Neural cell (in vitro differentiated cells): ENCODE results near the gene APBB1IP. TPM values are rescaled to one million over a fixed set of nuclear protein-coding genes. Genes with fewer than 3 reads are reported as not detected.
"Not testable (repeated sequence)": the region's sequence is repeated elsewhere in the genome, so short reads cannot be mapped to it uniquely, and the experiment has no call there.

Experiments
- H2AFZ ChIP-seq: fragments of 200-600, 300-800 bp; sonication (generic), shearing (Covaris generic); 2 replicates; pipeline ENCODE4 v1.6.0; 2014; ENCODE audit warnings: low read depth, mild to moderate bottlenecking, antibody characterized with exemption, low read length, moderate library complexity
- H3F3A ChIP-seq: fragments of 200-600 bp; shearing (Covaris generic); 2 replicates; pipeline ENCODE4 v1.6.1; 2016; ENCODE audit warnings: mild to moderate bottlenecking, moderate library complexity, mixed read lengths, antibody characterized with exemption, low read length; ENCODE audit not compliant: insufficient read depth, poor library complexity, severe bottlenecking
- H3K27ac ChIP-seq: fragments of 200-600, 300-800 bp; sonication (generic), shearing (Covaris generic); 2 replicates; pipeline ENCODE4 v1.5.1; 2014; ENCODE audit warnings: mild to moderate bottlenecking, low read length, moderate library complexity
- H3K27me3 ChIP-seq: fragments of 300-800, 200-600 bp; sonication (generic), shearing (Covaris generic); 2 replicates; pipeline ENCODE4 v1.6.0; 2014; ENCODE audit warnings: mild to moderate bottlenecking, low read depth, low read length, moderate library complexity; ENCODE audit not compliant: insufficient read depth
- H3K36me3 ChIP-seq: fragments of 300-800, 200-600 bp; sonication (generic), shearing (Covaris generic); 2 replicates; pipeline ENCODE4 v1.5.1; 2014; ENCODE audit warnings: mild to moderate bottlenecking, antibody characterized with exemption, low read length, moderate library complexity; ENCODE audit not compliant: insufficient read depth
- H3K4me2 ChIP-seq: fragments of 300-800, 200-600 bp; sonication (generic), shearing (Covaris generic); 2 replicates; pipeline ENCODE4 v1.6.0; 2014; ENCODE audit warnings: mild to moderate bottlenecking, low read length
- H3K4me3 ChIP-seq: fragments of 300-800, 200-600 bp; sonication (generic), shearing (Covaris generic); 2 replicates; pipeline ENCODE4 v1.5.1; 2014; ENCODE audit warnings: mild to moderate bottlenecking, low read length, moderate library complexity
- H3K79me2 ChIP-seq: fragments of 200-600 bp; shearing (Covaris generic); replicated peaks from 2 replicates; pipeline ENCODE4 v1.6.0; 2014; ENCODE audit warnings: mild to moderate bottlenecking, low read length, moderate library complexity; ENCODE audit not compliant: insufficient read depth
- H3K9ac ChIP-seq: fragments of 300-800, 200-600 bp; sonication (generic), shearing (Covaris generic); 2 replicates; pipeline ENCODE4 v1.6.1; 2016; ENCODE audit warnings: mild to moderate bottlenecking, low read length, mixed read lengths
- H3K9me2 ChIP-seq: fragments of 200-600 bp; shearing (Covaris generic); 2 replicates; pipeline ENCODE4 v1.6.1; 2016; ENCODE audit warnings: mild to moderate bottlenecking, low read length, mixed read lengths; ENCODE audit not compliant: insufficient read depth
- H3K9me3 ChIP-seq: fragments of 200-600, 300-800 bp; sonication (generic), shearing (Covaris generic); 2 replicates; pipeline ENCODE4 v1.6.1; 2016; ENCODE audit warnings: mild to moderate bottlenecking, mixed run types, low read length, moderate library complexity, mixed read lengths
- H4K20me1 ChIP-seq: fragments of 200-600 bp; shearing (Covaris generic); 2 replicates; pipeline ENCODE4 v1.6.1; 2016; ENCODE audit warnings: mild to moderate bottlenecking, mixed run types; ENCODE audit not compliant: insufficient read depth
- CTCF ChIP-seq: fragments of 450-650 bp; IDR thresholded peaks from 2 replicates; pipeline ENCODE4 v1.5.1; 2014; ENCODE audit warnings: antibody characterized with exemption, mild to moderate bottlenecking, moderate library complexity; ENCODE audit not compliant: poor library complexity, severe bottlenecking
- EP300 ChIP-seq: fragments of 450-650 bp; conservative IDR thresholded peaks from 2 replicates; pipeline ENCODE4 v1.6.1; 2014; ENCODE audit warnings: antibody characterized with exemption, mild to moderate bottlenecking, moderate library complexity; ENCODE audit not compliant: poor library complexity, severe bottlenecking
- EZH2 ChIP-seq: fragments of 200-600, 300-800 bp; shearing (Covaris generic), sonication (generic); IDR thresholded peaks from 2 replicates; pipeline ENCODE4 v1.6.1; 2014; ENCODE audit warnings: antibody characterized with exemption, low read length, borderline replicate concordance, mild to moderate bottlenecking; ENCODE audit not compliant: insufficient read depth, poor library complexity, severe bottlenecking
- MXI1 ChIP-seq: fragments of 450-650 bp; conservative IDR thresholded peaks from 2 replicates; pipeline ENCODE4 v1.6.1; 2014; ENCODE audit warnings: antibody characterized with exemption, mild to moderate bottlenecking; ENCODE audit not compliant: poor library complexity, severe bottlenecking
- POLR2AphosphoS5 ChIP-seq: IDR thresholded peaks from 2 replicates; pipeline ENCODE4 v1.6.1; 2012
- RAD21 ChIP-seq: fragments of 450-650 bp; conservative IDR thresholded peaks from 2 replicates; pipeline ENCODE4 v1.6.1; 2014; ENCODE audit warnings: antibody characterized with exemption, mild to moderate bottlenecking, moderate library complexity
- REST ChIP-seq: IDR thresholded peaks from 2 replicates; pipeline ENCODE4 v1.6.1; 2012; ENCODE audit warnings: borderline replicate concordance
- SMC3 ChIP-seq: fragments of 450-650 bp; conservative IDR thresholded peaks from 2 replicates; pipeline ENCODE4 v1.6.1; 2014; ENCODE audit warnings: antibody characterized with exemption, mild to moderate bottlenecking, moderate library complexity; ENCODE audit not compliant: poor library complexity
- TAF1 ChIP-seq: IDR thresholded peaks from 2 replicates; pipeline ENCODE4 v1.6.1; 2012; ENCODE audit warnings: low read depth
- polyA plus RNA-seq: library from polyadenylated mRNA; depleted of rRNA; stranded (reverse); fragments of >200 nt; gene quantifications from 2 replicates; pipeline ENCODE4 v1.2.3, GENCODE V29; 2014

Gene APBB1IP
- polyA plus RNA-seq, 1 donor from 2014 or later: not detected

GRCh38 chr10:26488344-26488743 is 50.2 kb downstream of the APBB1IP start:
- no peak for TF ChIP-seq CTCF
- no peak for TF ChIP-seq POLR2AphosphoS5
- TF ChIP-seq MXI1: no peak
- no peak for TF ChIP-seq REST
- no peak for TF ChIP-seq TAF1
- no peak for TF ChIP-seq RAD21
- no peak for TF ChIP-seq SMC3
- Histone ChIP-seq H3K4me2 (no peak overlapping the region), H3K9me2 (no peaks in the 10 kb centered on the region), H3F3A (no peaks in the 10 kb centered on the region), H3K27ac (no peak overlapping the region), H3K79me2 (no peaks in the 10 kb centered on the region), H2AFZ (no peak overlapping the region), H3K9me3 (no peaks in the 10 kb centered on the region), H3K27me3 (no peaks in the 10 kb centered on the region), H3K4me3 (no peak overlapping the region), H3K36me3 (no peaks in the 10 kb centered on the region), H4K20me1 (no peaks in the 10 kb centered on the region), H3K9ac (no peak overlapping the region)

GRCh38 chr10:26489081-26489480 is 50.9 kb downstream of the APBB1IP start:
- no peaks in the 10 kb centered on the region for H4K20me1 ChIP-seq
- H3K27ac ChIP-seq: no peak overlapping the region
- H3K4me3 ChIP-seq: no peak overlapping the region
- H3K9me3 ChIP-seq: no peaks in the 10 kb centered on the region
- no peaks in the 10 kb centered on the region for H3K9me2 ChIP-seq
- H3K4me2 ChIP-seq: no peak overlapping the region
- H2AFZ ChIP-seq: no peak overlapping the region
- TF ChIP-seq POLR2AphosphoS5 (no peak), CTCF (no peak), EZH2 (no peak), EP300 (no peak), MXI1 (no peak), SMC3 (no peak), RAD21 (no peak), TAF1 (no peak), REST (no peak)
- no peaks in the 10 kb centered on the region for H3K79me2 ChIP-seq
- H3K27me3 ChIP-seq: no peaks in the 10 kb centered on the region
- no peaks in the 10 kb centered on the region for H3F3A ChIP-seq
- H3K36me3 ChIP-seq: no peaks in the 10 kb centered on the region
- H3K9ac ChIP-seq: no peak overlapping the region

GRCh38 chr10:26490367-26490766 is 52.2 kb downstream of the APBB1IP start:
- not testable (repeated sequence) for H2AFZ ChIP-seq, H3K27me3 ChIP-seq, H3K4me3 ChIP-seq, H3K9ac ChIP-seq, H3K4me2 ChIP-seq, H3K27ac ChIP-seq, H3F3A ChIP-seq, H3K36me3 ChIP-seq, H4K20me1 ChIP-seq, H3K9me2 ChIP-seq, H3K9me3 ChIP-seq, H3K79me2 ChIP-seq
